ENCODE measurements around the gene FBXW9. TPM values are rescaled to one million over a fixed set of nuclear protein-coding genes. Genes with fewer than 3 reads are reported as not detected.

The FBXW9 gene
- total RNA-seq, 1 experiment from 2014 or later, result 14.0 TPM

DNA sequence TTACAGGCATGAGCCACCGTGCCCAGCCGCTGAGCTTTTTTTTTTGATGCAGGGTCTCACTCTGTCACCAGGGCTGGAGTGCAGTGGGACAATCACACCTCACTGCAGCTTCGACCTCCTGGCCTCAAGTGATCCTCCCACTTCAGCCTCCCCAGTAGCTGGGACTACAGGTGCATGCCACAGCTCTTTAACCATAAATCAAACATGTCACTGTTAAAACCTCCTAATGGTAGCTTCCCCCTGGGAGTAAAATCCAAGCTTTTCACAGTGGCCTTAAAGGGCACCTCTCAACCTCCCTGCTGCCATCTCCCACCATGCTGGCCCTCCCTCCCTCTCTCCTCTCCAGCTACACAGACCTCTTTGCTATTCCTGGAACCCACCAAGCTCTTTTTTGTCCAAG lies 10.6 kb downstream of the FBXW9 start:
- Histone ChIP-seq H3K4me2 (ENCODE audit: low read length) (no peak overlapping the region), H3K9me3 (ENCODE audit: control insufficient read depth in 1 of 2, insufficient read depth in 1 of 2, low read depth in 1 of 2, low read length in 2 of 2) (no peaks in the 10 kb centered on the region), H3K9me2 (ENCODE audit: insufficient read depth) (no peaks in the 10 kb centered on the region), H3K79me2 (ENCODE audit: insufficient read depth, low read length) (peaks cover 2% of the 10 kb centered on the region; the same call in 1 of the 2 replicates), H2AFZ (ENCODE audit: low read depth, low read length, poor library complexity, severe bottlenecking) (no peak overlapping the region), H3K4me3 (replicated peaks in 1 of 2; ENCODE audit: low read depth in 1 of 2, low read length in 2 of 2) (no peak overlapping the region), H3K36me3 (ENCODE audit: control insufficient read depth in 1 of 2, insufficient read depth in 2 of 2, low read length in 2 of 2) (no peaks in the 10 kb centered on the region), H3K27me3 (ENCODE audit: insufficient read depth, low read length) (no peaks in the 10 kb centered on the region), H4K20me1 (ENCODE audit: insufficient read depth) (no peaks in the 10 kb centered on the region), H3K9ac (ENCODE audit: low read length) (no peak overlapping the region), H3K27ac (ENCODE audit: low read depth, low read length) (no peak overlapping the region), H3K4me1 (ENCODE audit: control insufficient read depth in 1 of 2, insufficient read depth in 2 of 2, low read length in 2 of 2) (peaks cover 4 to 9% of the 10 kb centered on the region in 2 experiments; a peak in 2 of 4 replicates)
- ChIA-PET CTCF (interaction anchor here (1.5 kb wide), 1 partner anchor 72 kb away, joined by 3 read pairs; no protein-coding TSS in a partner anchor), RAD21 (ENCODE audit: low non-redundant PET in 1 of 2, low total read pairs in 2 of 2, uncharacterized antibody in 2 of 2, unreplicated experiment in 2 of 2) (no interaction called here), POLR2A (interaction anchor here (0.5 kb wide), 1 partner anchor 72 kb away, joined by 3 read pairs; no protein-coding TSS in a partner anchor)
- intact Hi-C loops (cut with micrococcal nuclease), result no loop called here
- DNase-seq (ENCODE audit: low read depth, low spot score) (no peak), ATAC-seq (no peak)
- TF ChIP-seq SIN3A (IDR thresholded peaks at IDR 0.05; ENCODE audit: low read depth), result no peak
- no peak for TF ChIP-seq SP1 (IDR thresholded peaks at IDR 0.05; ENCODE audit: low read depth)
- TF ChIP-seq ELF1 (IDR thresholded peaks at IDR 0.05; ENCODE audit: borderline replicate concordance, low read depth), result no peak
- TF ChIP-seq FOSL1 (IDR thresholded peaks at IDR 0.05; ENCODE audit: low read depth), result no peak
- TF ChIP-seq CEBPB (IDR thresholded peaks at IDR 0.05; ENCODE audit: low read depth), result no peak
- TF ChIP-seq, protein P1, sequence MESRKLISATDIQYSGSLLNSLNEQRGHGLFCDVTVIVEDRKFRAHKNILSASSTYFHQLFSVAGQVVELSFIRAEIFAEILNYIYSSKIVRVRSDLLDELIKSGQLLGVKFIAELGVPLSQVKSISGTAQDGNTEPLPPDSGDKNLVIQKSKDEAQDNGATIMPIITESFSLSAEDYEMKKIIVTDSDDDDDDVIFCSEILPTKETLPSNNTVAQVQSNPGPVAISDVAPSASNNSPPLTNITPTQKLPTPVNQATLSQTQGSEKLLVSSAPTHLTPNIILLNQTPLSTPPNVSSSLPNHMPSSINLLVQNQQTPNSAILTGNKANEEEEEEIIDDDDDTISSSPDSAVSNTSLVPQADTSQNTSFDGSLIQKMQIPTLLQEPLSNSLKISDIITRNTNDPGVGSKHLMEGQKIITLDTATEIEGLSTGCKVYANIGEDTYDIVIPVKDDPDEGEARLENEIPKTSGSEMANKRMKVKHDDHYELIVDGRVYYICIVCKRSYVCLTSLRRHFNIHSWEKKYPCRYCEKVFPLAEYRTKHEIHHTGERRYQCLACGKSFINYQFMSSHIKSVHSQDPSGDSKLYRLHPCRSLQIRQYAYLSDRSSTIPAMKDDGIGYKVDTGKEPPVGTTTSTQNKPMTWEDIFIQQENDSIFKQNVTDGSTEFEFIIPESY (IDR thresholded peaks at IDR 0.05; ENCODE audit: extremely low read depth, insufficient replicate concordance, low read length), result no peak
- no peak for TF ChIP-seq ZFX (IDR thresholded peaks at IDR 0.05)
- TF ChIP-seq ZNF274 (IDR thresholded peaks at IDR 0.05; ENCODE audit: low read depth, low read length), result no peak
- TF ChIP-seq CBX3 (IDR thresholded peaks at IDR 0.05; ENCODE audit: low read depth), result no peak
- TF ChIP-seq POLR2A (IDR thresholded peaks at IDR 0.05; ENCODE audit: borderline replicate concordance, extremely low read depth, insufficient read depth, insufficient read length), result no peak
- TF ChIP-seq RAD21 (IDR thresholded peaks at IDR 0.05; ENCODE audit: low read depth), result no peak
- TF ChIP-seq JUND (IDR thresholded peaks at IDR 0.05), result no peak
- TF ChIP-seq, protein P2, sequence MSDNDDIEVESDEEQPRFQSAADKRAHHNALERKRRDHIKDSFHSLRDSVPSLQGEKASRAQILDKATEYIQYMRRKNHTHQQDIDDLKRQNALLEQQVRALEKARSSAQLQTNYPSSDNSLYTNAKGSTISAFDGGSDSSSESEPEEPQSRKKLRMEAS (IDR thresholded peaks at IDR 0.05), result no peak
- no peak for TF ChIP-seq SRF (IDR thresholded peaks at IDR 0.05; ENCODE audit: low read depth)
- TF ChIP-seq, protein P3, sequence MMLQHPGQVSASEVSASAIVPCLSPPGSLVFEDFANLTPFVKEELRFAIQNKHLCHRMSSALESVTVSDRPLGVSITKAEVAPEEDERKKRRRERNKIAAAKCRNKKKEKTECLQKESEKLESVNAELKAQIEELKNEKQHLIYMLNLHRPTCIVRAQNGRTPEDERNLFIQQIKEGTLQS (IDR thresholded peaks at IDR 0.05), result no peak
- TF ChIP-seq YY1 (IDR thresholded peaks at IDR 0.05; ENCODE audit: extremely low read depth, insufficient replicate concordance, low read depth, low read length), result no peak
- BruUV-seq (replicated peaks), result no TSS peak
